ACC112 (cell line): Measurements from ENCODE around the gene DPYSL5.

Experiments
- H2AFZ ChIP-seq: fragments of 200-600 bp; sonication (generic); one replicate; pipeline ENCODE4 v1.6.0; 2017; ENCODE audit warnings: antibody characterized with exemption, low read length; ENCODE audit not compliant: unreplicated experiment
- H3K27ac ChIP-seq: fragments of 200-600 bp; sonication (generic); 2 replicates; pipeline ENCODE4 v1.5.1; 2014; ENCODE audit warnings: low read depth, mild to moderate bottlenecking, antibody characterized with exemption, low read length, moderate library complexity
- H3K27me3 ChIP-seq: fragments of 200-600 bp; sonication (generic); 2 replicates; pipeline ENCODE4 v1.6.1; 2014; ENCODE audit warnings: mild to moderate bottlenecking, antibody characterized with exemption, low read length, moderate library complexity, mixed read lengths; ENCODE audit not compliant: insufficient read depth
- H3K36me3 ChIP-seq: fragments of 200-600 bp; sonication (generic); 2 replicates; pipeline ENCODE4 v1.6.1; 2016; ENCODE audit warnings: mild to moderate bottlenecking, antibody characterized with exemption, low read length, moderate library complexity, mixed read lengths; ENCODE audit not compliant: insufficient read depth
- H3K4me1 ChIP-seq: fragments of 200-600 bp; sonication (generic); one replicate; pipeline ENCODE4 v1.6.1; 2016; ENCODE audit warnings: low read length, mixed read lengths; ENCODE audit not compliant: insufficient read depth, unreplicated experiment, control insufficient read depth
- H3K4me3 ChIP-seq: fragments of 200-600 bp; sonication (generic); 2 replicates; pipeline ENCODE4 v1.5.1; 2014; ENCODE audit warnings: mild to moderate bottlenecking, low read depth, low read length
- H3K79me2 ChIP-seq: fragments of 200-600 bp; sonication (generic); one replicate; pipeline ENCODE4 v1.6.0; 2016; ENCODE audit warnings: low read length; ENCODE audit not compliant: control insufficient read depth, unreplicated experiment, insufficient read depth

Gene DPYSL5

GRCh38 chr2:26950246-26950645 lies 102.3 kb downstream of the DPYSL5 start:
- H3K27me3 ChIP-seq = peaks cover 56% of the 10 kb centered on the region
- no peaks in the 10 kb centered on the region for H3K36me3 ChIP-seq
- H3K79me2 ChIP-seq = no peaks in the 10 kb centered on the region
- H3K4me1 ChIP-seq = peaks cover 4% of the 10 kb centered on the region
- H3K4me3 ChIP-seq = no peak overlapping the region
- no peak overlapping the region for H3K27ac ChIP-seq
- H2AFZ ChIP-seq = no peak overlapping the region

- Histone ChIP-seq H3K4me3 (no peak overlapping the region), H3K27ac (no peak overlapping the region), H3K27me3 (peaks cover 57% of the 10 kb centered on the region), H3K4me1 (peaks cover 4% of the 10 kb centered on the region), H3K79me2 (no peaks in the 10 kb centered on the region), H2AFZ (no peak overlapping the region), H3K36me3 (no peaks in the 10 kb centered on the region)
Measured at GRCh38 chr2:26951236-26951635, 103.3 kb downstream of the DPYSL5 start.

- Histone ChIP-seq H2AFZ (no peak overlapping the region), H3K4me1 (peaks cover 1% of the 10 kb centered on the region), H3K27me3 (peaks cover 62% of the 10 kb centered on the region), H3K4me3 (no peak overlapping the region), H3K79me2 (no peaks in the 10 kb centered on the region), H3K27ac (no peak overlapping the region), H3K36me3 (no peaks in the 10 kb centered on the region)
Measured at GRCh38 chr2:26952374-26952773, 104.4 kb downstream of the DPYSL5 start.

- Histone ChIP-seq H3K27ac (no peak overlapping the region), H2AFZ (no peak overlapping the region), H3K4me3 (no peak overlapping the region), H3K27me3 (peaks cover 77% of the 10 kb centered on the region), H3K36me3 (no peaks in the 10 kb centered on the region), H3K4me1 (no peaks in the 10 kb centered on the region), H3K79me2 (no peaks in the 10 kb centered on the region)
Measured at GRCh38 chr2:26954135-26954534, 106.2 kb downstream of the DPYSL5 start.

DNA sequence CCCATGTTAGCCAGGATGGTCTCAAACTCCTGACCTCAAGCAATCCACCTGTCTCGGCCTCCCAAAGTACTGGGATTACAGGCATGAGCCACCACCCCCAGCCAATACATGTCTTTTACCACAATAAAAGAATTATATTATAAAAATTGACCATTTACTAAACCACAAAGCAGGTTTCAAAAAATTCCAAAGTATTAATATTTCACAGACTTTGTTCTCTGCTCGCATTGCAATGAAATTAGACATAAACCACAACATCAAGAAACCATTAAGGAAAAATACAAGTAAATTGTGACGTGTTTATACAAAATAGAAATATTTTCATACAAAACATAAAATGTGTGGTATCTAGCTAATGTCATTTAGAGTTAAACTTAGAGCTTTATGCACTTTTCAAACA lies 109.1 kb downstream of the DPYSL5 start:
- H3K27me3 ChIP-seq = peaks cover 80% of the 10 kb centered on the region
- H3K79me2 ChIP-seq = no peaks in the 10 kb centered on the region
- no peak overlapping the region for H3K4me3 ChIP-seq
- no peaks in the 10 kb centered on the region for H3K4me1 ChIP-seq
- no peaks in the 10 kb centered on the region for H3K36me3 ChIP-seq
- no peak overlapping the region for H2AFZ ChIP-seq
- no peak overlapping the region for H3K27ac ChIP-seq

DNA sequence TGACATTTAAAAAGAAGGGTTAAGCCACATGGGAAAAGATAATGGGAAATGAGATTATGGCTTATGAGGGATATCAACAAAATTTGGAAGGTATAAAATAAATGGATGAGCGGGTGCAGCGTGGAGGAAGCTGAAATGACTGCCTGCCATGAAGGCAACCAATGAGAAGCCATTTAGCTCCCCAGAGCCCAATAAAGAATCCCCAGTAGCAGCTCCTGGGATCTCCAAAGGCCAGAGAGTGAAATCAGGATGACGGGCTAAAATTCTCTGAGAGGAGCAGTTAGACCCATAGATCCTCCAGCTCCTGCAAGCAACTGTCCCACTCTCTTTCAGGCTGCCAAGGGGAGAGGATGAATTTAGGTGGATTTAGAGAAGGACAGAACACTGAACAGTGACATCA lies 109.6 kb downstream of the DPYSL5 start:
- Histone ChIP-seq H3K4me3 (no peak overlapping the region), H2AFZ (no peak overlapping the region), H3K27ac (no peak overlapping the region)

GRCh38 chr2:26959331-26959730 lies 111.4 kb downstream of the DPYSL5 start:
- H3K4me1 ChIP-seq = no peaks in the 10 kb centered on the region
- no peak overlapping the region for H2AFZ ChIP-seq
- no peaks in the 10 kb centered on the region for H3K79me2 ChIP-seq
- H3K4me3 ChIP-seq = no peak overlapping the region
- H3K27ac ChIP-seq = no peak overlapping the region
- peaks cover 65% of the 10 kb centered on the region for H3K27me3 ChIP-seq
- H3K36me3 ChIP-seq = no peaks in the 10 kb centered on the region

More for the DNA sequence above, 109.6 kb downstream of the DPYSL5 start:
- no peaks in the 10 kb centered on the region for H3K4me1 ChIP-seq
- no peaks in the 10 kb centered on the region for H3K36me3 ChIP-seq
- H3K79me2 ChIP-seq = no peaks in the 10 kb centered on the region
- peaks cover 75% of the 10 kb centered on the region for H3K27me3 ChIP-seq

DNA sequence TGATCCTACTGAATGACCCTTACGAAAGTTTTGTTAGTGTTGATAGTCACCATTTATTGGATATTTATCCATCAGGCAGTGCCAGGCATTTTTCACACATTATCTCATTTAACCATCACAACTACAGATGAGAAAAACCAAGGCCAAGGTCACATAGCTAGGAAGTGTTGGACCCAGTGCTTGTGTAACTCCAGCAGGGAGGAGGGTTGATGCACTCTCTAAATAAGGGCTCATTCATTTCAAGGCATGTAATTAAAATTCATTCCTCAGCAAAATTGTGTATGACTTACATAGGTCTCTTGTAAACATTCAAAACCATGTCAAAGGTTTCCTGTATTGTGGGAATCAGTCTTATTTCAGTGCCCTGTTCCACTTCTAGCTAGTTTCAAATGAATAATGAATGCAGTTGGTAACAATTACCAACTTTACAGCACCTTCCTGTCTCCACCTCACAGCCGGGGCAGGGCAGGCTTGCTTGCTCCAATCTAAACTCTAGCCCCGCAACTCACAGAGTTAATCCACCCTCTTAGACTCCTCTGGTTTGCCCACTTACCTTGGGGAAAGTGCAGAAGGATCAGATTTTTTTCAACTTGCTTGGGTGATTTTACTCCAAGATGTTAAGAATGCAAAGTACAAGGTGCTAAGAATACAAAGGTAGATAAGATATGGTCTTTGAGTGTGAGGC lies 116.7 kb downstream of the DPYSL5 start:
- H3K4me1 ChIP-seq = no peaks in the 10 kb centered on the region
- no peaks in the 10 kb centered on the region for H3K36me3 ChIP-seq
- no peak overlapping the region for H3K27ac ChIP-seq
- no peak overlapping the region for H2AFZ ChIP-seq
- no peak overlapping the region for H3K4me3 ChIP-seq
- H3K27me3 ChIP-seq = peaks cover 33% of the 10 kb centered on the region
- H3K79me2 ChIP-seq = no peaks in the 10 kb centered on the region

DNA sequence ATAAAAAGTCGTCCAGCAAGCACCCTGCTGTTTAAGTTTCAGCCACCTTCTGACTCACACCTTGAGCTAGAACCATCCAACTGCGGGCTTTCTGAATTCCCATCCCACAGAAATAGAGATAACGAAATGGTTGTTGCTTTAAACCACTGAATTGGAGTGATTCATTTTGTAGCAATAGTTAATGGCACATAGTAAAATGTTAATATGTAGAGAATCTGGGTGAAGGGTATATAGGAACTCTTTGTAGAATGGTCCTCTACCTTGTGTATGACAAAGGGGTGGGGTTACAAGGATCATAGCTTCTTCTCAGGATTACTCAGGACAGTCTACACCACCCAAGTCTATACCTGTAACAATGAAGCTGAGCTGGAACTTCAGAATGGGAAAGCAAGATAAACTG lies 120.1 kb downstream of the DPYSL5 start:
- Histone ChIP-seq H3K4me1 (peaks cover 9% of the 10 kb centered on the region), H3K79me2 (peaks cover 6% of the 10 kb centered on the region), H3K4me3 (no peak overlapping the region), H2AFZ (no peak overlapping the region), H3K36me3 (no peaks in the 10 kb centered on the region), H3K27me3 (peaks cover 18% of the 10 kb centered on the region), H3K27ac (no peak overlapping the region)

DNA sequence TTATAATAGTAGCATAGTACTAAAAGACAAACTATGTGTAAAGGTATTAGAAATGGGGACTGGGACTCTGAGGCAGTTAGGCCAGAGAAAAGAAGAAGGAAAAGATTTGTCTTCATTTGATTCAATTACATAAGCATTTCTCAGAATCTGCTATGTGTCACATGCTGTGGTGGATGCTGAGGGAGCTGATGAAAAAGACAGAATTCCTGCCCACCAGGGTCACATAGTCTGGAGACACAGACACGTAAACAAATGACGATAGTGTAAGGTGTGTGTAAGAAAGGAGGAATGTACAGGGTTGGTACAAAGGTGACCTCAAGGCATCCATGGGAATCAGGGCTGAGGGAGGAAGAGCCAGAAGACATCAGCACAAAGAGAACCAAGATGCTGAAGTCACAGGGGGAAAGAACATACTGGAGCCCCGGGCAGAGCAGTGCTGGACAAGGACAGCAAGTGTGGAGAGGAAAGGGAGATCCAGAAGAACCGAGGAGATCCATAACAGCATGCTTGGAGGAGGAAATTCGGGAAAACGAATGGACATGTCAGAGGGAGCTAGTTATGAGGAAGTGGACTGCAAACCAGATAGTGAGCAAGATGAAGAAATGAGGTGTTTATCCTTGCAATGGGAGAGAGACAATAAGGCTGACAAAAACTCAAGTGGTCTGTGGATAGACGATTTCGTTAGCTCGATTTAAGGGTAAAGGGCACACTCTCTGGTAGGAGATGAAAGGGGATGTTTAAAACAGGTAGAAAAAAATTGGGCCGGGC lies 121.3 kb downstream of the DPYSL5 start:
- Histone ChIP-seq H3K36me3 (no peaks in the 10 kb centered on the region), H3K27ac (no peak overlapping the region), H3K4me1 (peaks cover 9% of the 10 kb centered on the region), H3K27me3 (peaks cover 18% of the 10 kb centered on the region), H2AFZ (no peak overlapping the region), H3K4me3 (no peak overlapping the region; the same call in 1 of the 2 replicates), H3K79me2 (peaks cover 6% of the 10 kb centered on the region)
